Right lung (tissue), 5 donors: ENCODE measurements around the gene CD38. TPM values are rescaled to one million over a fixed set of nuclear protein-coding genes. Genes with fewer than 3 reads are reported as not detected.
A peak's percentile ranks its signal among the peaks of the same experiment; 100 is the strongest.
"Not testable (repeated sequence)": the region's sequence is repeated elsewhere in the genome, so short reads cannot be mapped to it uniquely, and the experiment has no call there.

Source experiments
- DNase-seq, 2 donors: peaks; one replicate each; pipeline ENCODE4 v3.0.0-alpha.2; 2013
- polyA plus RNA-seq, 5 donors: library from polyadenylated mRNA; unstranded; fragments of 120-200 nt; gene quantifications; one replicate each; pipeline versions ENCODE4 v1.2.1 to v1.2.3, GENCODE V29; 2013; ENCODE audit warnings: inconsistent platforms in 1 of 5, low replicate concordance in 1 of 5; ENCODE audit not compliant: insufficient read length in 5 of 5, insufficient read depth in 1 of 5

CD38 gene
- polyA plus RNA-seq, 5 donors, result 1.2 to 2.2 (median 1.3) TPM

- no peak for DNase-seq
These were observed 19.2 kb downstream of the CD38 start for GRCh38 chr4:15797320-15797719.

- no peak for DNase-seq
These were observed 21.0 kb downstream of the CD38 start for GRCh38 chr4:15799141-15799540.

- DNase-seq, result no peak
These were observed 21.6 kb downstream of the CD38 start for GRCh38 chr4:15799701-15800100.

- not testable (repeated sequence) for DNase-seq
These were observed 24.4 kb downstream of the CD38 start for GRCh38 chr4:15802497-15802896.

- DNase-seq, result peak in 1 of 2 donors; percentile 8
These were observed 27.7 kb downstream of the CD38 start for GRCh38 chr4:15805583-15806517.

- DNase-seq, result no peak
These were observed 30.9 kb downstream of the CD38 start for GRCh38 chr4:15809058-15809457.

GRCh38 chr4:15809466-15809865, 31.3 kb downstream of the CD38 start:
- DNase-seq, result no peak

GRCh38 chr4:15811703-15812337, 33.7 kb downstream of the CD38 start:
- no peak for DNase-seq

- no peak for DNase-seq
These were observed 54.7 kb downstream of the CD38 start for GRCh38 chr4:15832523-15833451.

GRCh38 chr4:15833801-15834200, 55.7 kb downstream of the CD38 start:
- no peak for DNase-seq

GRCh38 chr4:15836362-15836761, 58.2 kb downstream of the CD38 start:
- no peak for DNase-seq

GRCh38 chr4:15837591-15837990, 59.5 kb downstream of the CD38 start:
- DNase-seq, result no peak

GRCh38 chr4:15841194-15841730, 63.1 kb downstream of the CD38 start:
- DNase-seq, result not testable (repeated sequence)

GRCh38 chr4:15847746-15848145, 69.6 kb downstream of the CD38 start:
- DNase-seq, result no peak

GRCh38 chr4:15848191-15848842, 70.2 kb downstream of the CD38 start:
- no peak for DNase-seq

- no peak for DNase-seq
These were observed 73.8 kb downstream of the CD38 start for GRCh38 chr4:15851969-15852368.

- DNase-seq, result no peak
These were observed 74.4 kb downstream of the CD38 start for GRCh38 chr4:15852524-15852923.

GRCh38 chr4:15853345-15853744, 75.2 kb downstream of the CD38 start:
- no peak for DNase-seq

- peak; percentile 4 to 16 for DNase-seq
These were observed 77.8 kb downstream of the CD38 start for GRCh38 chr4:15855804-15856475.

GRCh38 chr4:15861198-15861597, 83.1 kb downstream of the CD38 start:
- DNase-seq, result not testable (repeated sequence)
